Erythroblast (primary cell): ENCODE data around the gene HOXB4.

Experiments
- DNase-seq, 2 experiments: peaks; one replicate each; lab custom pipeline; 2025; lab: John Stamatoyannopoulos, UW
- GATA1 ChIP-seq: IDR thresholded peaks from 2 replicates; pipeline ENCODE4 v1.6.1; 2011; ENCODE audit warnings: low read depth, mild to moderate bottlenecking, control low read depth, low read length, moderate library complexity
- POLR2A ChIP-seq: IDR thresholded peaks from 2 replicates; pipeline ENCODE4 v1.6.1; 2011; ENCODE audit warnings: mild to moderate bottlenecking, low read length

Gene HOXB4

GRCh38 chr17:48584223-48584741 lies 6.1 kb upstream of the HOXB4 start:
- DNase-seq: no peak

GRCh38 chr17:48583708-48584222 lies 5.6 kb upstream of the HOXB4 start:
- DNase-seq: no peak
- TF ChIP-seq GATA1 (no peak), POLR2A (no peak)

More at GRCh38 chr17:48584223-48584741, 6.1 kb upstream of the HOXB4 start:
- TF ChIP-seq GATA1 (no peak), POLR2A (no peak)

- DNase-seq: no peak
- TF ChIP-seq GATA1 (no peak), POLR2A (no peak)
These were observed 4.6 kb upstream of the HOXB4 start for GRCh38 chr17:48582750-48583069.

- peak; percentile 39 to 43 for DNase-seq
- TF ChIP-seq GATA1: no peak
- no peak for TF ChIP-seq POLR2A
These were observed 1.8 kb upstream of the HOXB4 start for GRCh38 chr17:48579760-48580554.

GRCh38 chr17:48579471-48579759 lies 1.3 kb upstream of the HOXB4 start:
- no peak for DNase-seq
- TF ChIP-seq POLR2A (no peak), GATA1 (no peak)

GRCh38 chr17:48578616-48579470 lies 693 bp upstream of the HOXB4 start:
- TF ChIP-seq POLR2A (no peak), GATA1 (no peak)
- peak; percentile 45 to 55 for DNase-seq

- DNase-seq: peak; percentile 53 to 63
These were observed 712 bp downstream of the HOXB4 start for GRCh38 chr17:48577330-48577945.

GRCh38 chr17:48576479-48577309 lies 1.5 kb downstream of the HOXB4 start:
- peak; percentile 70 to 74 for DNase-seq
- TF ChIP-seq GATA1: no peak
- TF ChIP-seq POLR2A: peak; percentile 42

More at GRCh38 chr17:48577330-48577945, 712 bp downstream of the HOXB4 start:
- no peak for TF ChIP-seq POLR2A
- no peak for TF ChIP-seq GATA1

GRCh38 chr17:48575673-48576478 lies 2.3 kb downstream of the HOXB4 start:
- TF ChIP-seq POLR2A (no peak), GATA1 (no peak)
- peak; percentile 44 to 52 for DNase-seq

- TF ChIP-seq GATA1: no peak
- TF ChIP-seq POLR2A: no peak
- DNase-seq: no peak
These were observed 3.0 kb downstream of the HOXB4 start for GRCh38 chr17:48575066-48575582.

GRCh38 chr17:48574505-48575065 lies 3.6 kb downstream of the HOXB4 start:
- TF ChIP-seq POLR2A: no peak
- TF ChIP-seq GATA1: no peak
- no peak for DNase-seq
